Measurements from ENCODE around the gene DPEP1.

Gene DPEP1

DNA sequence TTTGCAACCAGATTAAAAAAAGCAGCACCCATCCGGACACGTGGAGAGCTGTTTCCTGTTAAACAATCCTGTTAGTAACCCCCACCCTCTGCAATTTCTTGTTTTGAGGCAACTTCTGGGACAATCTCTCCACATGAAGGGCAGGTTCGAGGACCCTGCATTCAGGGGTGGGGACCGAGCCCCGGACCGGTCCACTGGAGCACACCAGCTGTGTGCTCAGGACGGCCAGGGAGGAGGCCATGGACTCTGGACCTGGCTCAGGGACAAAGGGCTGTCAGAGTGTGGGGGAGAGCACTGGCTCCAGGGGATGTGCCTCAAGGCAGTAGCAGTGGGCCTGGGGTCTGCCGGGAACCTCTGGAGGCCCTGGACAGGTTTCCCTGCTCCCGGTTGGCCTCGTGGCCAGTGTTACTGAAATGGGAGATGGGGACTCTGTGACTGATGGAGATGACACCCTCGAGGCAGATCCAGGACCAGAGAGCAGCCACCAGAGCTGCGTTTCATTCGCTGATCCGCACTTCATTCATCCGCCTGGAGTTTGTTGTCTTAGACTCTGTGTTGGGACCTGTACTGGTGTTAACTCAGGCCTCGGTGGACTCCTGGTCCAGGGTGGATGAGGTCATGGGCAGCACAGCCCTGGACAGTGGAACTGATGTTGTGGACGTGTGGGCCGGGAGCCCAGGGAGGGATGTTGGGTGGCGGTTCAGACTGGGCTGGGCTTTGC is 40.8 kb upstream of the DPEP1 start:
- H3K9ac ChIP-seq (ENCODE audit: low read length): no peak overlapping the region
- H3K79me2 ChIP-seq (ENCODE audit: low read length): no peaks in the 10 kb centered on the region
- no peak overlapping the region for H3K4me2 ChIP-seq (ENCODE audit: low read depth, low read length)
- TF ChIP-seq EZH2phosphoT487 (IDR thresholded peaks at IDR 0.05; ENCODE audit: low read length) (no peak), EZH2 (optimal IDR thresholded peaks at IDR 0.05; ENCODE audit: low read depth, low read length) (no peak)
- TF ChIP-seq, protein P1, sequence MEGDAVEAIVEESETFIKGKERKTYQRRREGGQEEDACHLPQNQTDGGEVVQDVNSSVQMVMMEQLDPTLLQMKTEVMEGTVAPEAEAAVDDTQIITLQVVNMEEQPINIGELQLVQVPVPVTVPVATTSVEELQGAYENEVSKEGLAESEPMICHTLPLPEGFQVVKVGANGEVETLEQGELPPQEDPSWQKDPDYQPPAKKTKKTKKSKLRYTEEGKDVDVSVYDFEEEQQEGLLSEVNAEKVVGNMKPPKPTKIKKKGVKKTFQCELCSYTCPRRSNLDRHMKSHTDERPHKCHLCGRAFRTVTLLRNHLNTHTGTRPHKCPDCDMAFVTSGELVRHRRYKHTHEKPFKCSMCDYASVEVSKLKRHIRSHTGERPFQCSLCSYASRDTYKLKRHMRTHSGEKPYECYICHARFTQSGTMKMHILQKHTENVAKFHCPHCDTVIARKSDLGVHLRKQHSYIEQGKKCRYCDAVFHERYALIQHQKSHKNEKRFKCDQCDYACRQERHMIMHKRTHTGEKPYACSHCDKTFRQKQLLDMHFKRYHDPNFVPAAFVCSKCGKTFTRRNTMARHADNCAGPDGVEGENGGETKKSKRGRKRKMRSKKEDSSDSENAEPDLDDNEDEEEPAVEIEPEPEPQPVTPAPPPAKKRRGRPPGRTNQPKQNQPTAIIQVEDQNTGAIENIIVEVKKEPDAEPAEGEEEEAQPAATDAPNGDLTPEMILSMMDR (IDR thresholded peaks at IDR 0.05; ENCODE audit: low read length): no peak
- no peaks in the 10 kb centered on the region for H3K4me1 ChIP-seq (ENCODE audit: low read length)
- 0 out of 2 replicates have a peak, but pooled peaks cover 7% of the 10 kb centered on the region for H3K27me3 ChIP-seq (replicated peaks; ENCODE audit: insufficient read depth, low read length)
- no peak overlapping the region for H2AFZ ChIP-seq (ENCODE audit: low read length)
- DNase-seq: no peak
- no peaks in the 10 kb centered on the region for H4K20me1 ChIP-seq (ENCODE audit: insufficient read depth, low read length)
- no peak overlapping the region for H3K4me3 ChIP-seq (ENCODE audit: low read length)
- no peaks in the 10 kb centered on the region for H3K9me2 ChIP-seq (replicated peaks; ENCODE audit: insufficient read depth, low read length)
- no peak overlapping the region for H3K27ac ChIP-seq (ENCODE audit: low read length)
- H3K36me3 ChIP-seq (replicated peaks; ENCODE audit: insufficient read depth, low read length): no peaks in the 10 kb centered on the region
- H3F3A ChIP-seq (ENCODE audit: insufficient read depth, low read length): no peaks in the 10 kb centered on the region
- H3K9me3 ChIP-seq (replicated peaks; ENCODE audit: insufficient read depth, low read length): no peaks in the 10 kb centered on the region

DNA sequence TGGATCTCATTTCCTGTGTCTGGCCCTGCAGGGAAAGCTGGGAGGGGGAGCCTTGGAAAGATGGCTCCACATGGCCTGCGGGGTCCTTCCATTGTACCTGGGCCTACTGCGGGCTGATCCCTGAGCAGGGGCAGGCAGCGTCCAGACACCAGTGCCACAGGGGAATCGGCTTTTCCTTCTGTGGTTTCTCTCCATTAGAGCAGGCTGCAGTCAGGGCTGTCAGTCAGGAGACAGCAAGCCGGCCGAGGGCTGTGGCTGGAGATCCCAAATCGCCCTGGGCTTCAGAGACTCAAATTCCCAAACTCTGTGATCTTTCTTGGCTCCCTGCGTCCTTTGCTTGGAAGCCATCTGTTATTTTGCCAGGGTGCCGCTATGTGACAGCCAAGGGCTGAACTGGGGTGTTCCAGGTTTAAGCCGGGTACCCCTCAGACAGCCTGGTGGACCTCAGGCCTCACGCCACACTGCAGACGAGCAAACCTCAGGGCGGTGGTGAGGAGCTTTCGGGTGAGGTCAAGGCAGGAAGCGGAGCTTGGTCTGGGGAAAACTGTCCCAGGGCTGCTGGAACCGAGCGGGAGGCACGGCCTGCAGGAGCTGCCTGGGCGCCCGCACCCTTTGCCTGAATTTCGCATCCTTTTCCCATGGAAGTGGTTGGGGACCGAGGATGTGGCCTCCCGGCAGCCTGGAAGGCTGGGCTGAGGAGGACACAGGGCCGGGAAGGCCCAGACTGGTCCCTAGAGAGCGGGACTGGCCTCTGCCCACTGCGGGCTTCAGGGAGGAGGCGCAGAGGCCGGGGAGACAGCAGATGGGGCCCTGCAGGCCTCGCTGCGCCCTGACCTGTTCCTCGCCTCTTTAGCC is 39.4 kb upstream of the DPEP1 start:
- Histone ChIP-seq H3K27me3 (replicated peaks; ENCODE audit: insufficient read depth, low read length) (0 out of 2 replicates have a peak, but pooled peaks cover 7% of the 10 kb centered on the region), H2AFZ (ENCODE audit: low read length) (no peak overlapping the region), H3K36me3 (replicated peaks; ENCODE audit: insufficient read depth, low read length) (no peaks in the 10 kb centered on the region), H3K9ac (ENCODE audit: low read length) (no peak overlapping the region), H3K4me3 (ENCODE audit: low read length) (no peak overlapping the region), H3K9me3 (replicated peaks; ENCODE audit: insufficient read depth, low read length) (no peaks in the 10 kb centered on the region), H3K27ac (ENCODE audit: low read length) (no peak overlapping the region), H3K9me2 (replicated peaks; ENCODE audit: insufficient read depth, low read length) (no peaks in the 10 kb centered on the region), H3K4me2 (ENCODE audit: low read depth, low read length) (peak overlapping the region; percentile 59; the same call in 1 of the 2 replicates), H3F3A (ENCODE audit: insufficient read depth, low read length) (no peaks in the 10 kb centered on the region), H4K20me1 (ENCODE audit: insufficient read depth, low read length) (no peaks in the 10 kb centered on the region), H3K4me1 (ENCODE audit: low read length) (no peaks in the 10 kb centered on the region), H3K79me2 (ENCODE audit: low read length) (no peaks in the 10 kb centered on the region)
- no peak for TF ChIP-seq EZH2 (optimal IDR thresholded peaks at IDR 0.05; ENCODE audit: low read depth, low read length)
- TF ChIP-seq, protein P1 (IDR thresholded peaks at IDR 0.05; ENCODE audit: low read length): no peak
- no peak for TF ChIP-seq EZH2phosphoT487 (IDR thresholded peaks at IDR 0.05; ENCODE audit: low read length)
- DNase-seq: no peak

DNA sequence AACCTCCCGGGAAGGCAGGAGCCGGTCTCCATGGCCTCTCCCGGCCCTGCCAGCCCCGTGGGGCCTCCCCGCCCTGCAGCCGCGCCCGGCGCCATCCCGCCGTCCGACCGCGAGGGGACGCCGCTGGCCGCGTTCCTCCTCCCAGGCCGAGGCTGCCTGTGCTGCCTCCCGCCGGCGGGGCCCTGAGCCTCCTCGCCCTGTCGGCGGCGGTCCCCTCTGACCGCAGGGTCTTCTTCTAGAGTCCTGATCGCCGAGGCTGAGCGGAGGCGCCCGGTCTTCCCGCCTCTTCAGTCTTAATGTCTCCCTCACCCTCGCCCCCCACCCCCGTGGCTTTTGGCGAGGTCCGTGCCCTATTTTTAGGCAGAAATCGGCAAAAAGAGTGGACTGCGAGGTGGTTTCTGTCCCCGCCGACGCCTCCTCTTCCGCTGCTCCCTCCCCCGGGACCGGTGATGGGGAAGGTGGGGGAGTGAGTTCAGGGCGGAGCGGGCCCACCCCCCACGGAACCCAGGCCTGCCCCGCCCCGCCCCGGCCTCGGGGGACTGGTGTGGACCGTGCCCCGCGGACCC is 38.7 kb upstream of the DPEP1 start:
- Histone ChIP-seq H3F3A (ENCODE audit: insufficient read depth, low read length) (no peaks in the 10 kb centered on the region), H3K4me3 (ENCODE audit: low read length) (peak overlapping the region; percentile 33; the same call in 1 of the 2 replicates), H3K4me2 (ENCODE audit: low read depth, low read length) (peak overlapping the region; percentile 59), H3K9me3 (replicated peaks; ENCODE audit: insufficient read depth, low read length) (no peaks in the 10 kb centered on the region), H4K20me1 (ENCODE audit: insufficient read depth, low read length) (no peaks in the 10 kb centered on the region), H3K4me1 (ENCODE audit: low read length) (no peaks in the 10 kb centered on the region), H2AFZ (ENCODE audit: low read length) (no peak overlapping the region), H3K9me2 (replicated peaks; ENCODE audit: insufficient read depth, low read length) (no peaks in the 10 kb centered on the region), H3K27me3 (replicated peaks; ENCODE audit: insufficient read depth, low read length) (0 out of 2 replicates have a peak, but pooled peaks cover 7% of the 10 kb centered on the region), H3K9ac (ENCODE audit: low read length) (no peak overlapping the region), H3K79me2 (ENCODE audit: low read length) (no peaks in the 10 kb centered on the region), H3K27ac (ENCODE audit: low read length) (no peak overlapping the region), H3K36me3 (replicated peaks; ENCODE audit: insufficient read depth, low read length) (no peaks in the 10 kb centered on the region)
- TF ChIP-seq, protein P1 (IDR thresholded peaks at IDR 0.05; ENCODE audit: low read length): peak; percentile 56
- no peak for TF ChIP-seq EZH2 (optimal IDR thresholded peaks at IDR 0.05; ENCODE audit: low read depth, low read length)
- DNase-seq: peak; percentile 20

All from MM.1S (cell line).